HCT116 (cell line): ENCODE measurements around the gene SLC23A1. TPM values are rescaled to one million over a fixed set of nuclear protein-coding genes. Genes with fewer than 3 reads are reported as not detected.

Experiments
- ATAC-seq: fragments of 200-7000 bp; cut with Tn5 transposase; 2 replicates; pipeline ENCODE4 v1.9.1; 2020; ENCODE audit warnings: mild to moderate bottlenecking, moderate library complexity
- BruUV-seq: library from RNA; stranded (reverse); fragments of 400-500 nt; replicated peaks from 2 replicates; lab custom pipeline; 2021; lab: Mats Ljungman, UMichigan
- CTCF ChIA-PET: fragments of 300-600 bp; sonication (Branson Sonifier 250); formaldehyde crosslinking; loops from one replicate; lab custom pipeline; 2021; ENCODE audit warnings: antibody characterized with exemption; lab: Charles Lee
- POLR2A ChIA-PET: fragments of 300-600, 350-600 bp; sonication (Branson Sonifier 250); formaldehyde crosslinking; loops from one replicate; lab custom pipeline; 2021; ENCODE audit warnings: antibody characterized with exemption; lab: Charles Lee
- RAD21 ChIA-PET, 2 experiments: fragments of 300-600 bp; sonication (Branson Sonifier 250); formaldehyde crosslinking; loops; one replicate each; lab custom pipeline; 2023; ENCODE audit warnings: low total read pairs in 2 of 2; ENCODE audit not compliant: uncharacterized antibody in 2 of 2, unreplicated experiment in 2 of 2, low non-redundant PET in 1 of 2; lab: Charles Lee
- DNase-seq: peaks from one replicate; pipeline ENCODE4 v3.0.0-alpha.2; 2010; ENCODE audit warnings: low read depth, low spot score
- H2AFZ ChIP-seq: fragments of 200-600 bp; shearing (Covaris generic), sonication (generic); 2 replicates; pipeline ENCODE4 v1.6.1; 2017; ENCODE audit warnings: low read depth, mixed run types, mixed read lengths, antibody characterized with exemption, low read length; ENCODE audit not compliant: poor library complexity, severe bottlenecking
- H3K27ac ChIP-seq: 2 replicates; pipeline ENCODE4 v1.5.1; 2012; ENCODE audit warnings: low read depth, low read length
- H3K27me3 ChIP-seq: fragments of 200-600 bp; sonication (generic); 2 replicates; pipeline ENCODE4 v1.6.1; 2016; ENCODE audit warnings: mixed run types, low read length, mixed read lengths; ENCODE audit not compliant: insufficient read depth
- H3K36me3 ChIP-seq, 2 experiments: fragments of 200-500 bp in 1 of 2; fragments of 200-600 bp in 1 of 2; sonication (Bioruptor generic) in 1 of 2; sonication (generic) in 1 of 2; 2 replicates each; pipeline versions ENCODE4 v1.5.1 to v1.6.1; 2014 to 2016; ENCODE audit warnings: low read length in 2 of 2, inconsistent platforms in 1 of 2, mixed read lengths in 1 of 2, mixed run types in 1 of 2; ENCODE audit not compliant: insufficient read depth in 2 of 2, control insufficient read depth in 1 of 2
- H3K4me1 ChIP-seq, 2 experiments: fragments of 200-600 bp in 1 of 2; sonication (generic) in 1 of 2; 2 replicates each; pipeline versions ENCODE4 v1.5.1 to v1.6.1; 2012 to 2017; ENCODE audit warnings: low read length in 2 of 2, inconsistent platforms in 1 of 2, mild to moderate bottlenecking in 1 of 2, mixed read lengths in 1 of 2, mixed run types in 1 of 2, moderate library complexity in 1 of 2; ENCODE audit not compliant: insufficient read depth in 2 of 2, control insufficient read depth in 1 of 2
- H3K4me2 ChIP-seq: fragments of 200-600 bp; sonication (generic); 2 replicates; pipeline ENCODE4 v1.6.1; 2017; ENCODE audit warnings: mixed run types, low read length, mixed read lengths
- H3K4me3 ChIP-seq, 2 experiments: fragments of 200-600 bp in 1 of 2; sonication (generic) in 1 of 2; replicated peaks in 1 of 2; 2 replicates each; pipeline ENCODE4 v1.5.1; 2011 to 2016; ENCODE audit warnings: low read length in 2 of 2, control low read depth in 1 of 2, low read depth in 1 of 2, mild to moderate bottlenecking in 1 of 2, mixed read lengths in 1 of 2, mixed run types in 1 of 2
- H3K79me2 ChIP-seq: fragments of 200-600 bp; sonication (generic); 2 replicates; pipeline ENCODE4 v1.6.1; 2017; ENCODE audit warnings: mild to moderate bottlenecking, mixed run types, low read length, moderate library complexity, mixed read lengths; ENCODE audit not compliant: insufficient read depth
- H3K9ac ChIP-seq: fragments of 200-600 bp; sonication (generic); 2 replicates; pipeline ENCODE4 v1.6.1; 2016; ENCODE audit warnings: low read length, mixed read lengths
- H3K9me2 ChIP-seq: fragments of 200-600 bp; sonication (generic), shearing (Covaris generic); 2 replicates; pipeline ENCODE4 v1.6.1; 2017; ENCODE audit warnings: mixed run types, mild to moderate bottlenecking, moderate library complexity; ENCODE audit not compliant: insufficient read depth
- H3K9me3 ChIP-seq, 2 experiments: fragments of 200-500 bp in 1 of 2; fragments of 200-600 bp in 1 of 2; sonication (Bioruptor generic) in 1 of 2; sonication (generic) in 1 of 2; 2 replicates each; pipeline ENCODE4 v1.6.1; 2014 to 2017; ENCODE audit warnings: low read length in 2 of 2, mixed read lengths in 2 of 2, inconsistent platforms in 1 of 2, low read depth in 1 of 2, mild to moderate bottlenecking in 1 of 2, mixed run types in 1 of 2, moderate library complexity in 1 of 2; ENCODE audit not compliant: control insufficient read depth in 1 of 2, insufficient read depth in 1 of 2
- H4K20me1 ChIP-seq: fragments of 200-600 bp; sonication (generic), shearing (Covaris generic); 2 replicates; pipeline ENCODE4 v1.6.1; 2017; ENCODE audit warnings: mixed run types, mild to moderate bottlenecking, moderate library complexity; ENCODE audit not compliant: insufficient read depth
- CBX3 ChIP-seq: IDR thresholded peaks from 2 replicates; pipeline ENCODE4 v1.6.1; 2012; ENCODE audit warnings: low read depth
- CEBPB ChIP-seq: IDR thresholded peaks from 2 replicates; pipeline ENCODE4 v1.6.1; 2012; ENCODE audit warnings: low read depth
- EGR1 ChIP-seq: IDR thresholded peaks from 2 replicates; pipeline ENCODE4 v1.6.1; 2012; ENCODE audit warnings: low read depth
- EZH2 ChIP-seq: fragments of 200-600 bp; sonication (generic); IDR thresholded peaks from 2 replicates; pipeline ENCODE4 v1.6.1; 2017; ENCODE audit warnings: antibody characterized with exemption, mixed run types
- FOSL1 ChIP-seq: IDR thresholded peaks from 2 replicates; pipeline ENCODE4 v1.6.1; 2012; ENCODE audit warnings: low read depth
- JUND ChIP-seq: IDR thresholded peaks from 2 replicates; pipeline ENCODE4 v1.6.1; 2012
- POLR2A ChIP-seq: IDR thresholded peaks from 2 replicates; pipeline ENCODE4 v1.7.0; 2011; ENCODE audit warnings: borderline replicate concordance; ENCODE audit not compliant: insufficient read depth, insufficient read length; ENCODE audit errors: extremely low read depth
- POLR2AphosphoS5 ChIP-seq: IDR thresholded peaks from 2 replicates; pipeline ENCODE4 v1.6.1; 2011; ENCODE audit warnings: mild to moderate bottlenecking, low read depth, low read length, moderate library complexity
- RAD21 ChIP-seq: IDR thresholded peaks from 2 replicates; pipeline ENCODE4 v1.6.1; 2012; ENCODE audit warnings: low read depth, mild to moderate bottlenecking
- SP1 ChIP-seq: IDR thresholded peaks from 2 replicates; pipeline ENCODE4 v1.6.1; 2012; ENCODE audit warnings: low read depth
- SRF ChIP-seq: IDR thresholded peaks from 2 replicates; pipeline ENCODE4 v1.6.1; 2012; ENCODE audit warnings: low read depth
- TCF7L2 ChIP-seq: IDR thresholded peaks from 2 replicates; pipeline ENCODE4 v1.7.0; 2011; ENCODE audit warnings: borderline replicate concordance, inconsistent platforms; ENCODE audit not compliant: insufficient read depth, insufficient read length; ENCODE audit errors: extremely low read depth
- YY1 ChIP-seq: IDR thresholded peaks from 2 replicates; pipeline ENCODE4 v1.6.1; 2011; ENCODE audit warnings: low read length, low read depth, moderate library complexity, mild to moderate bottlenecking; ENCODE audit not compliant: insufficient replicate concordance; ENCODE audit errors: extremely low read depth
- ZFX ChIP-seq: fragments of 450-650 bp; IDR thresholded peaks from 2 replicates; pipeline ENCODE4 v1.6.1; 2017
- intact Hi-C: fragments of 100-400 bp; cut with micrococcal nuclease; formaldehyde crosslinking; loops from 2 replicates; pipeline ENCODE4 v1.10.0; 2022
- total RNA-seq: library from RNA; stranded (reverse); gene quantifications from one replicate; pipeline ENCODE4 v1.2.1, GENCODE V29; 2021; ENCODE audit not compliant: unreplicated experiment
- TF ChIP-seq, protein P1 (sequence below): IDR thresholded peaks from 2 replicates; pipeline ENCODE4 v1.6.1; 2011; ENCODE audit warnings: mild to moderate bottlenecking, low read length, moderate library complexity; ENCODE audit not compliant: insufficient replicate concordance; ENCODE audit errors: extremely low read depth
- TF ChIP-seq, protein P2 (sequence below): IDR thresholded peaks from 2 replicates; pipeline ENCODE4 v1.6.1; 2012; ENCODE audit warnings: low read depth

SLC23A1 gene
- total RNA-seq, 1 experiment from 2014 or later, result not detected

DNA sequence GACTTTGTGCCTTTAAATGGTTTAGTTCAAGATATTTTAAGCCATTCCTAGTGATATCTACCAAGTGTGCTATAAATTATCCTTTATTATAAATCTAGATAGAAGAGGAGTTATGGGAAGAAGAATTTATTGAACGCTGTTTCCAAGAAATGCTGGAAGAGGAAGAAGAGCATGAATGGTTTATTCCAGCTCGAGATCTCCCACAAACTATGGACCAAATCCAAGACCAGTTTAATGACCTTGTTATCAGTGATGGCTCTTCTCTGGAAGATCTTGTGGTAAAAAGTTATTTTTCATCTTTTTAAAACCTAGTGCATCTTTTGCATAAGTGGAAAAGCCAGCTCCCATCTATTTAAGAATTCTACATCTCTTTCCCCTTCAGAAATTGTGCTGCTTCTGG lies 18.6 kb downstream of the SLC23A1 start:
- ChIA-PET RAD21 (no interaction called here), CTCF (no interaction called here), POLR2A (no interaction called here)
- H4K20me1 ChIP-seq, result no peaks in the 10 kb centered on the region
- H3K4me2 ChIP-seq, result no peak overlapping the region
- peaks cover 44% of the 10 kb centered on the region for H3K79me2 ChIP-seq
- H3K9ac ChIP-seq, result no peak overlapping the region
- no peak overlapping the region for H3K27ac ChIP-seq
- ATAC-seq, result no peak
- BruUV-seq, result TSS peak; percentile 19
- no peaks in the 10 kb centered on the region for H3K4me1 ChIP-seq
- intact Hi-C loops, result no loop called here
- TF ChIP-seq EGR1 (no peak), YY1 (no peak), CBX3 (no peak), CEBPB (no peak), JUND (no peak), EZH2 (no peak), FOSL1 (no peak), SRF (no peak)
- no peaks in the 10 kb centered on the region for H3K9me2 ChIP-seq
- H2AFZ ChIP-seq, result no peak overlapping the region
- H3K9me3 ChIP-seq, result no peaks in the 10 kb centered on the region
- H3K27me3 ChIP-seq, result no peaks in the 10 kb centered on the region
- peaks cover 18 to 21% of the 10 kb centered on the region in 2 experiments; a peak in 3 of 4 replicates for H3K36me3 ChIP-seq
- DNase-seq, result no peak
- H3K4me3 ChIP-seq, result no peak overlapping the region

DNA sequence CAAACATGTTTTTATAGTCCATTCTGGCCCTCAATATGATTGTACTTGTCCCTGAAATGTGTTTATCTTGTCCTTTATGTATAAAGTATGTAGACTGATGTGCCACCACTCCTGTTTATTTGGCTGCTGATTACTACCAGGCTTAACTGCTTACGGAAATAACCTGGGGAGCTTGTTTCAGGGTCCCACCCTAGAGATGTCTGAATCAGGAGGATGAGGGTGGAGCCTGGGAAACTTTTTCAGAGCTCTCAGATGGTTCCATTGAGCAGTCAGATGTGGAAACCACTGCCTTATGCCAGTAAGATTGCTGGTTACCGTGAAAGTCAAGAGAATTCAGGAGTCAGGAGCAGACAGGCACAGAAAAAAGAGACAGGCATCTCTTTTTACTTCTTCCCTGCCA lies 19.2 kb downstream of the SLC23A1 start:
- Histone ChIP-seq H3K79me2 (peaks cover 49% of the 10 kb centered on the region), H3K36me3 (peaks cover 17% of the 10 kb centered on the region in 2 experiments; a peak in 3 of 4 replicates)
- BruUV-seq, result no TSS peak
- TF ChIP-seq, protein P1, sequence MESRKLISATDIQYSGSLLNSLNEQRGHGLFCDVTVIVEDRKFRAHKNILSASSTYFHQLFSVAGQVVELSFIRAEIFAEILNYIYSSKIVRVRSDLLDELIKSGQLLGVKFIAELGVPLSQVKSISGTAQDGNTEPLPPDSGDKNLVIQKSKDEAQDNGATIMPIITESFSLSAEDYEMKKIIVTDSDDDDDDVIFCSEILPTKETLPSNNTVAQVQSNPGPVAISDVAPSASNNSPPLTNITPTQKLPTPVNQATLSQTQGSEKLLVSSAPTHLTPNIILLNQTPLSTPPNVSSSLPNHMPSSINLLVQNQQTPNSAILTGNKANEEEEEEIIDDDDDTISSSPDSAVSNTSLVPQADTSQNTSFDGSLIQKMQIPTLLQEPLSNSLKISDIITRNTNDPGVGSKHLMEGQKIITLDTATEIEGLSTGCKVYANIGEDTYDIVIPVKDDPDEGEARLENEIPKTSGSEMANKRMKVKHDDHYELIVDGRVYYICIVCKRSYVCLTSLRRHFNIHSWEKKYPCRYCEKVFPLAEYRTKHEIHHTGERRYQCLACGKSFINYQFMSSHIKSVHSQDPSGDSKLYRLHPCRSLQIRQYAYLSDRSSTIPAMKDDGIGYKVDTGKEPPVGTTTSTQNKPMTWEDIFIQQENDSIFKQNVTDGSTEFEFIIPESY, result no peak
- no peak for TF ChIP-seq FOSL1
- TF ChIP-seq ZFX, result no peak
- TF ChIP-seq JUND, result no peak
- no peak for TF ChIP-seq SRF
- no peak for TF ChIP-seq POLR2A
- TF ChIP-seq, protein P2, sequence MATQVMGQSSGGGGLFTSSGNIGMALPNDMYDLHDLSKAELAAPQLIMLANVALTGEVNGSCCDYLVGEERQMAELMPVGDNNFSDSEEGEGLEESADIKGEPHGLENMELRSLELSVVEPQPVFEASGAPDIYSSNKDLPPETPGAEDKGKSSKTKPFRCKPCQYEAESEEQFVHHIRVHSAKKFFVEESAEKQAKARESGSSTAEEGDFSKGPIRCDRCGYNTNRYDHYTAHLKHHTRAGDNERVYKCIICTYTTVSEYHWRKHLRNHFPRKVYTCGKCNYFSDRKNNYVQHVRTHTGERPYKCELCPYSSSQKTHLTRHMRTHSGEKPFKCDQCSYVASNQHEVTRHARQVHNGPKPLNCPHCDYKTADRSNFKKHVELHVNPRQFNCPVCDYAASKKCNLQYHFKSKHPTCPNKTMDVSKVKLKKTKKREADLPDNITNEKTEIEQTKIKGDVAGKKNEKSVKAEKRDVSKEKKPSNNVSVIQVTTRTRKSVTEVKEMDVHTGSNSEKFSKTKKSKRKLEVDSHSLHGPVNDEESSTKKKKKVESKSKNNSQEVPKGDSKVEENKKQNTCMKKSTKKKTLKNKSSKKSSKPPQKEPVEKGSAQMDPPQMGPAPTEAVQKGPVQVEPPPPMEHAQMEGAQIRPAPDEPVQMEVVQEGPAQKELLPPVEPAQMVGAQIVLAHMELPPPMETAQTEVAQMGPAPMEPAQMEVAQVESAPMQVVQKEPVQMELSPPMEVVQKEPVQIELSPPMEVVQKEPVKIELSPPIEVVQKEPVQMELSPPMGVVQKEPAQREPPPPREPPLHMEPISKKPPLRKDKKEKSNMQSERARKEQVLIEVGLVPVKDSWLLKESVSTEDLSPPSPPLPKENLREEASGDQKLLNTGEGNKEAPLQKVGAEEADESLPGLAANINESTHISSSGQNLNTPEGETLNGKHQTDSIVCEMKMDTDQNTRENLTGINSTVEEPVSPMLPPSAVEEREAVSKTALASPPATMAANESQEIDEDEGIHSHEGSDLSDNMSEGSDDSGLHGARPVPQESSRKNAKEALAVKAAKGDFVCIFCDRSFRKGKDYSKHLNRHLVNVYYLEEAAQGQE, result no peak
- TF ChIP-seq SP1, result no peak
- TF ChIP-seq RAD21, result no peak
- no peak for TF ChIP-seq TCF7L2
- TF ChIP-seq POLR2AphosphoS5, result no peak
- no peak for TF ChIP-seq CBX3

More for the DNA sequence above, 19.2 kb downstream of the SLC23A1 start:
- POLR2A ChIA-PET, result no interaction called here
- RAD21 ChIA-PET, result no interaction called here
- H3K9me3 ChIP-seq, result no peaks in the 10 kb centered on the region
- H3K4me1 ChIP-seq, result no peaks in the 10 kb centered on the region
- no peaks in the 10 kb centered on the region for H4K20me1 ChIP-seq
- no peaks in the 10 kb centered on the region for H3K9me2 ChIP-seq
- no peak overlapping the region for H2AFZ ChIP-seq
- CTCF ChIA-PET, result no interaction called here
- no peak overlapping the region for H3K4me3 ChIP-seq
- ATAC-seq, result no peak
- DNase-seq, result no peak
- H3K27ac ChIP-seq, result no peak overlapping the region
- no peaks in the 10 kb centered on the region for H3K27me3 ChIP-seq
- no peak overlapping the region for H3K9ac ChIP-seq
- no peak overlapping the region for H3K4me2 ChIP-seq
- intact Hi-C loops, result no loop called here
